ENCODE measurements around the gene COL5A1. TPM values are rescaled to one million over a fixed set of nuclear protein-coding genes. Genes with fewer than 3 reads are reported as not detected.

COL5A1 gene
- total RNA-seq, 6 experiments from 2014 or later: 196 to 308 (median 225) TPM

- Mint-ChIP-seq H3K36me3 (ENCODE audit: low read depth) (peaks cover 4% of the 10 kb centered on the region; the same call in 1 of the 2 replicates), H3K4me3 (no peak overlapping the region), H3K27ac (no peak overlapping the region), H3K9me3 (no peaks in the 10 kb centered on the region), H3K4me1 (ENCODE audit: low read depth) (peaks cover 16% of the 10 kb centered on the region), H3K27me3 (ENCODE audit: insufficient read depth) (peaks cover 61% of the 10 kb centered on the region)
- DNase-seq: no peak
- no peak for TF ChIP-seq CTCF (IDR thresholded peaks at IDR 0.05)
Measured at GRCh38 chr9:134875371-134875770, 233.8 kb downstream of the COL5A1 start.

- Mint-ChIP-seq H3K9me3 (no peaks in the 10 kb centered on the region), H3K36me3 (ENCODE audit: low read depth) (no peaks in the 10 kb centered on the region; the same call in 1 of the 2 replicates), H3K27me3 (ENCODE audit: insufficient read depth) (peaks cover 55% of the 10 kb centered on the region), H3K27ac (no peak overlapping the region), H3K4me3 (no peak overlapping the region), H3K4me1 (ENCODE audit: low read depth) (peaks cover under 1% of the 10 kb centered on the region; the same call in 1 of the 2 replicates)
- no peak for DNase-seq
- TF ChIP-seq CTCF (IDR thresholded peaks at IDR 0.05): no peak
Measured at GRCh38 chr9:134877541-134877940, 235.9 kb downstream of the COL5A1 start.

GRCh38 chr9:134879664-134880483 is 238.3 kb downstream of the COL5A1 start:
- Mint-ChIP-seq H3K36me3 (ENCODE audit: low read depth) (no peaks in the 10 kb centered on the region), H3K27me3 (ENCODE audit: insufficient read depth) (peaks cover 44% of the 10 kb centered on the region), H3K4me3 (no peak overlapping the region), H3K4me1 (ENCODE audit: low read depth) (no peaks in the 10 kb centered on the region), H3K9me3 (no peaks in the 10 kb centered on the region), H3K27ac (no peak overlapping the region)
- TF ChIP-seq CTCF (IDR thresholded peaks at IDR 0.05): no peak
- no peak for DNase-seq

- Mint-ChIP-seq H3K27me3 (ENCODE audit: insufficient read depth) (peaks cover 40% of the 10 kb centered on the region), H3K27ac (no peak within 1 kb of the TSS), H3K9me3 (no peaks in the 10 kb centered on the region), H3K36me3 (ENCODE audit: low read depth) (no peaks in the 10 kb centered on the region), H3K4me3 (no peak within 1 kb of the TSS), H3K4me1 (ENCODE audit: low read depth) (no peaks in the 10 kb centered on the region)
- no peak for TF ChIP-seq CTCF (IDR thresholded peaks at IDR 0.05)
- DNase-seq: no peak
Measured at GRCh38 chr9:134880484-134881312, 239.1 kb downstream of the COL5A1 start, which contains the start of gene FCN2. FCN2 (plus strand) TSS chr9:134880810; CDS start chr9:134880822, 12 bp downstream.

GRCh38 chr9:134881313-134881670 is 239.7 kb downstream of the COL5A1 start:
- Mint-ChIP-seq H3K27ac (no peak overlapping the region), H3K4me3 (no peak overlapping the region), H3K4me1 (ENCODE audit: low read depth) (no peaks in the 10 kb centered on the region), H3K36me3 (ENCODE audit: low read depth) (no peaks in the 10 kb centered on the region), H3K27me3 (ENCODE audit: insufficient read depth) (peaks cover 35% of the 10 kb centered on the region), H3K9me3 (no peaks in the 10 kb centered on the region)
- DNase-seq: no peak
- no peak for TF ChIP-seq CTCF (IDR thresholded peaks at IDR 0.05)
